Gastrocnemius medialis (tissue), 4 donors: ENCODE measurements around the gene MAP3K20. TPM values are rescaled to one million over a fixed set of nuclear protein-coding genes. Genes with fewer than 3 reads are reported as not detected.
A peak's percentile ranks its signal among the peaks of the same experiment; 100 is the strongest.

Experiments
- ATAC-seq, 2 donors: fragments of 150-250 bp; one replicate each; pipeline ENCODE4 v1.9.1; 2016
- DNase-seq, 2 donors: peaks; one replicate each; pipeline ENCODE4 v3.0.0-alpha.2; 2019
- H3K27ac ChIP-seq, 4 donors: fragments of 200-600 bp; sonication (generic); 1 replicate in 1 of 4; 2 replicates in 3 of 4; pipeline ENCODE4 v1.5.1; 2016 to 2018; ENCODE audit warnings: mild to moderate bottlenecking in 2 of 4, moderate library complexity in 1 of 4
- H3K27me3 ChIP-seq, 3 donors: fragments of 200-600 bp; sonication (generic) in 2 of 3; 1 replicate in 1 of 3; 2 replicates in 2 of 3; pipeline versions ENCODE4 v1.5.1 to v1.6.0; 2016 to 2019; ENCODE audit warnings: mild to moderate bottlenecking in 1 of 3, moderate library complexity in 1 of 3
- H3K36me3 ChIP-seq, 2 donors: fragments of 200-600 bp; sonication (generic) in 1 of 2; one replicate each; pipeline ENCODE4 v1.5.1; 2017 to 2018
- H3K4me1 ChIP-seq, 2 donors: fragments of 200-600 bp; sonication (generic) in 1 of 2; one replicate each; pipeline ENCODE4 v1.5.1; 2016 to 2017; ENCODE audit warnings: mild to moderate bottlenecking in 2 of 2
- H3K4me3 ChIP-seq, 4 donors: fragments of 200-600 bp; sonication (generic) in 3 of 4; 1 replicate in 1 of 4; 2 replicates in 3 of 4; pipeline ENCODE4 v1.5.1; 2016 to 2019; ENCODE audit warnings: mild to moderate bottlenecking in 2 of 4
- H3K9me3 ChIP-seq, 3 donors: fragments of 200-600 bp; sonication (generic) in 2 of 3; 1 replicate in 1 of 3; 2 replicates in 2 of 3; pipeline ENCODE4 v1.5.1; 2016 to 2019
- CTCF ChIP-seq, 5 experiments: fragments of 450-650 bp in 3 of 5; fragments of 200-600 bp in 2 of 5; sonication (generic) in 2 of 5; IDR thresholded peaks in 4 of 5; conservative IDR thresholded peaks in 1 of 5; 1 replicate in 4 of 5; 2 replicates in 1 of 5; pipeline ENCODE4 v1.5.1; 2016 to 2019; ENCODE audit warnings: antibody characterized with exemption in 5 of 5, mild to moderate bottlenecking in 3 of 5, moderate library complexity in 3 of 5
- POLR2A ChIP-seq, 2 donors: fragments of 450-650 bp; IDR thresholded peaks; one replicate each; pipeline ENCODE4 v1.6.1; 2017; ENCODE audit warnings: antibody characterized with exemption in 2 of 2, mild to moderate bottlenecking in 2 of 2, moderate library complexity in 2 of 2
- in situ Hi-C, 4 donors: fragments of 200-750 bp; cut with MboI; loops; one replicate each; pipeline versions ENCODE4 v1.15.0 to v1.8.0; 2017; ENCODE audit warnings: low sequenced_read_pairs in 4 of 4
- intact Hi-C: fragments of 100-400 bp; cut with DNase I; formaldehyde crosslinking; loops from one replicate; pipeline ENCODE4 v1.15.1; 2023; ENCODE audit warnings: low total_unique reads
- total RNA-seq, 4 donors: library from RNA; depleted of rRNA; stranded (reverse); fragments of >200 nt; gene quantifications; one replicate each; pipeline versions ENCODE4 v1.1.0 to v1.2.3, GENCODE V29; 2016

Gene MAP3K20
- total RNA-seq, 4 donors from 2014 or later, result 225 to 517 (median 280) TPM

- Histone ChIP-seq H3K27me3 (no peaks in the 10 kb centered on the region), H3K4me1 (no peaks in the 10 kb centered on the region), H3K4me3 (no peak overlapping the region), H3K9me3 (no peaks in the 10 kb centered on the region), H3K36me3 (no peaks in the 10 kb centered on the region), H3K27ac (no peak overlapping the region)
- DNase-seq (no peak), ATAC-seq (no peak)
- intact Hi-C loops (no loop called here), in situ Hi-C loops (no loop called here)
- TF ChIP-seq CTCF (IDR thresholded peaks at IDR 0.05 in 4 of 5, conservative IDR thresholded peaks at IDR 0.05 in 1 of 5) (no peak), POLR2A (IDR thresholded peaks at IDR 0.05) (no peak)
These were observed 8.6 kb upstream of the MAP3K20 start for GRCh38 chr2:173066887-173067676.

GRCh38 chr2:173075056-173075780 is 428 bp upstream of the MAP3K20 start:
- peak overlapping the region; percentile 59 to 83 (median 80) for H3K4me3 ChIP-seq
- peak overlapping the region; percentile 88 to 98 (median 96) for H3K27ac ChIP-seq
- in situ Hi-C loops (loop anchor here in 2 of 4 donors (5.0 to 10.0 kb wide), 2 partner anchors 137 to 140 kb away; no protein-coding TSS in a partner anchor), intact Hi-C loops (loop anchor here (1.0 to 2.0 kb wide), 2 partner anchors 44 to 136 kb away; no protein-coding TSS in a partner anchor)
- ATAC-seq, result peak in 1 of 2 donors; percentile 8
- H3K27me3 ChIP-seq, result no peaks in the 10 kb centered on the region
- H3K36me3 ChIP-seq, result no peaks in the 10 kb centered on the region
- H3K9me3 ChIP-seq, result no peaks in the 10 kb centered on the region
- TF ChIP-seq CTCF (IDR thresholded peaks at IDR 0.05 in 4 of 5, conservative IDR thresholded peaks at IDR 0.05 in 1 of 5), result no peak
- TF ChIP-seq POLR2A (IDR thresholded peaks at IDR 0.05), result no peak
- H3K4me1 ChIP-seq, result peaks cover 52 to 62% of the 10 kb centered on the region in 2 donors
- no peak for DNase-seq

GRCh38 chr2:173076581-173077345 is 1.1 kb downstream of the MAP3K20 start:
- Histone ChIP-seq H3K9me3 (no peaks in the 10 kb centered on the region), H3K36me3 (no peaks in the 10 kb centered on the region), H3K4me3 (peak overlapping the region; percentile 59 to 83 (median 80)), H3K27ac (peak overlapping the region; percentile 88 to 98 (median 96)), H3K4me1 (peaks cover 54 to 67% of the 10 kb centered on the region in 2 donors), H3K27me3 (no peaks in the 10 kb centered on the region)
- peak; percentile 25 to 38 for ATAC-seq
- intact Hi-C loops (no loop called here), in situ Hi-C loops (loop anchor here in 2 of 4 donors (5.0 to 10.0 kb wide), 2 partner anchors 136 to 138 kb away; no protein-coding TSS in a partner anchor)
- TF ChIP-seq POLR2A (IDR thresholded peaks at IDR 0.05), result peak; percentile 65 to 87
- no peak for TF ChIP-seq CTCF (IDR thresholded peaks at IDR 0.05 in 4 of 5, conservative IDR thresholded peaks at IDR 0.05 in 1 of 5)
- no peak for DNase-seq

- DNase-seq (no peak), ATAC-seq (no peak)
- TF ChIP-seq POLR2A (IDR thresholded peaks at IDR 0.05), result no peak
- H3K27me3 ChIP-seq, result no peaks in the 10 kb centered on the region
- H3K4me3 ChIP-seq, result peak overlapping the region; percentile 59 to 83 (median 80)
- intact Hi-C loops, result no loop called here
- H3K27ac ChIP-seq, result peak overlapping the region; percentile 88 to 98 (median 96)
- H3K4me1 ChIP-seq, result peaks cover 60 to 66% of the 10 kb centered on the region in 2 donors
- no peaks in the 10 kb centered on the region for H3K9me3 ChIP-seq
- in situ Hi-C loops, result loop anchor here in 2 of 4 donors (5.0 to 10.0 kb wide), 2 partner anchors 135 to 137 kb away; no protein-coding TSS in a partner anchor
- H3K36me3 ChIP-seq, result no peaks in the 10 kb centered on the region
These were observed 2.0 kb downstream of the MAP3K20 start for GRCh38 chr2:173077506-173078177.
